GM12891 (cell line): ENCODE data around the gene ROBO2.

Experiments used
- DNase-seq: peaks from one replicate; pipeline ENCODE4 v3.0.0; 2011; ENCODE audit warnings: low spot score; ENCODE audit not compliant: insufficient read length
- FAIRE-seq: peaks from 2 replicates; lab custom pipeline; 2011; peaks lifted over from hg19 to GRCh38; lab: Jason Lieb, UNC
- PAX5 ChIP-seq: IDR thresholded peaks from 2 replicates; pipeline ENCODE4 v1.6.1; 2011; ENCODE audit warnings: low read length, moderate library complexity, mild to moderate bottlenecking; ENCODE audit not compliant: insufficient read depth, severe bottlenecking
- POLR2A ChIP-seq: IDR thresholded peaks from 2 replicates; pipeline ENCODE4 v1.6.1; 2011; ENCODE audit warnings: low read depth, low read length, control low read depth
- POLR2AphosphoS5 ChIP-seq: IDR thresholded peaks from 2 replicates; pipeline ENCODE4 v1.6.1; 2011; ENCODE audit warnings: low read depth, low read length, control low read depth
- POU2F2 ChIP-seq: IDR thresholded peaks from 2 replicates; pipeline ENCODE4 v1.6.1; 2011; ENCODE audit warnings: low read depth, mild to moderate bottlenecking, control low read depth, low read length, moderate library complexity
- SPI1 ChIP-seq: IDR thresholded peaks from 2 replicates; pipeline ENCODE4 v1.6.1; 2011; ENCODE audit warnings: low read depth, low read length, control low read depth
- TAF1 ChIP-seq: IDR thresholded peaks from 2 replicates; pipeline ENCODE4 v1.6.1; 2011; ENCODE audit warnings: low read depth, low read length, control low read depth

ROBO2 gene

DNA sequence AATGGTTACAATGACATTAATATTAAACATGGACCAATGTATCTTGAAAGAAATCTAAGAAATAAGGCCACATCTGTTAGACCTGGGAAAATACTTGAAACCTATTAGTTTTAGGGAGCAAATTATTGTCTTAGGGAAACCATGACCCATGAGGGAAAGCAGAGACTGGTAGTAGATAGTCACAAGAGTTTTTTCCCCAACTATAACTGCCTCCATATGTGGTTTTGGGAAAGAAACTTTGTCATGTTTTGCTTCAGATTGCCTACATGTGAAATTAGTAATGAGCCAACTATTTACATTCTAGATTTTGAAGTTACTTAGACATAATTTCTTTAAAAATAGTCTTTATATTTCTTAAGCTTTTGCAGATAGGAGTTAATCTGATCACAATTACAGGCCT lies 474.9 kb downstream of the ROBO2 start:
- TF ChIP-seq TAF1 (no peak), POU2F2 (no peak), SPI1 (no peak), PAX5 (no peak), POLR2AphosphoS5 (no peak), POLR2A (no peak)
- DNase-seq (no peak), FAIRE-seq (no peak)

DNA sequence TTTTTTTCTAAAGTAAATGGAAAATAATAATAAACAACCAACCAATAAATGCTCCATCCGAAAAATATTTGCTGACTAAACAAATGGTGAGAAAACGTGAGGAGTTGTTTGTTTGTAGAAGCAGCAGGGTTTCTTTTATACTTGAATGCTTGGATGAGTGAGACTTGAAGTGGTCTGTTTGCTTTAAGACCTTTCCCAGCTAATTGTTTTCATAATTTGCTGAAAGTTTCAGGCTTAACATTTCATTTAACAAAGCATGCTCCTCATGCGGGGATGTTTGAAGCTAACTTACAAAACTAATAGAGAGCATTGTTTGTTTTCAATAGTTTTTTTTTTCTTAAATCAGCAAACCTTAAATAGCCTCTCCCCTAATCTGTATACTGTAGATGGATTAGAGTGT lies 484.6 kb downstream of the ROBO2 start:
- no peak for TF ChIP-seq POU2F2
- no peak for TF ChIP-seq PAX5
- no peak for TF ChIP-seq POLR2AphosphoS5
- no peak for TF ChIP-seq SPI1
- no peak for TF ChIP-seq TAF1
- TF ChIP-seq POLR2A = no peak

DNA sequence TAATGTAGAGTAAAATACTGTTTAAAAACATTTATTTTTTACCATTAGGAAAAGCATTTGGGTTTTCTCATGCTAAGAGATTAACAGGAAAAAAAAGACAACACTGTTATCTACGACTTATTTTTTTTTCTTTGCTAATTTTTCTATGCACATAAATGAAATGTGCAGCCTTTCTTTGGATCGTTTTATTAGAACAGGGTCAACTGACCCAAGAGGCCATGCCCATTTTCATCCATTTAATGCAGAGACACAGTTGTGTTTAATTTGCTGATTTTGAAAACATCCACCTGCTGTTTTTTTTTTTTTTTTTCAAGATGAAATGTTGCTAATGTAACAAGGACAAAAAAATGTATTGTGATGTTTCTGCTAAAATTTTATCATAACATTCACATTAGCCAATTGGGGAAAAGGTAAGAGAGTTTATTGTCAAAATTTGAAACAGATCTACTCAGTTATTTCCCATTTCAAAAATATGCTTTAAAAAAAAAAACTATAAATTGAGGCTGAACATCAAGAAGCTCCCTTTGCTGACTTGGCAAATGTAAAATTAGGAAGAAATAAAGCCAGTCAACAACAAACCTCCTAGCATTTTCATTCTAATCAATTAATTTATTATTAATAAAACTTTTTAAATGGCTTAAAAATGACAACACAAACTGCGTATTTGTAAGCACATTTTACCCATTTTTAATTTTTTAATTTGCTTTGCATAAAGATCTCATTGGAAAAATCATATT lies 485.2 kb downstream of the ROBO2 start:
- no peak for DNase-seq
- no peak for TF ChIP-seq SPI1
- no peak for TF ChIP-seq TAF1
- no peak for TF ChIP-seq POU2F2
- no peak for TF ChIP-seq POLR2AphosphoS5
- TF ChIP-seq PAX5 = no peak
- TF ChIP-seq POLR2A = no peak
- FAIRE-seq = no peak

More for the DNA sequence above, 484.6 kb downstream of the ROBO2 start:
- no peak for FAIRE-seq
- DNase-seq = no peak

DNA sequence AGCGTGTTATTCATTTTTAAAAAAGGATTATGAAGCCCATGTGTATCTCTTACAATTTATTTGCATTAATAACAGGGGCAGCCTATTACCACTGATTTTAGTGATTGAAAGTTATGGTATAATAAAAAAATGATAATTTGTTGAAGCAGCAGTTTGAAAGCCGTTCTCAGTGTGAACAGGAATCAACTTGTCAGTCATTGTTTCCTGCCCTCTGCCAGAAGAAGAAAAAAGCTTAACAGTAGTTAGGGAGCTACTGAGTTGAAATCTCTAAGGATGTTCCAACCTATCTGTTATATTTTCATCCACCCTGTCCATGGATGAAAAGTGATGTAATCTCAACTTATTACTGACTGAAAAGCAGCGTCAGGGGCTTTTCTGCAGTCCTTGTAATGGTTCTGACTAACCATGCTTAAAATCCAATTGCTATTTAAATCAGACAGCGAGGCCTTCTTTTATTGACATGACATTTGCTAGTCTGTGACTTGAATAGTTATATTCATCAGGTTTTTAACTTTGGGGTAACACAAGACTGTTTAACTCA lies 486.7 kb downstream of the ROBO2 start:
- no peak for FAIRE-seq
- TF ChIP-seq SPI1 (no peak), POLR2A (no peak), PAX5 (no peak), POU2F2 (no peak), TAF1 (no peak), POLR2AphosphoS5 (no peak)
- no peak for DNase-seq

DNA sequence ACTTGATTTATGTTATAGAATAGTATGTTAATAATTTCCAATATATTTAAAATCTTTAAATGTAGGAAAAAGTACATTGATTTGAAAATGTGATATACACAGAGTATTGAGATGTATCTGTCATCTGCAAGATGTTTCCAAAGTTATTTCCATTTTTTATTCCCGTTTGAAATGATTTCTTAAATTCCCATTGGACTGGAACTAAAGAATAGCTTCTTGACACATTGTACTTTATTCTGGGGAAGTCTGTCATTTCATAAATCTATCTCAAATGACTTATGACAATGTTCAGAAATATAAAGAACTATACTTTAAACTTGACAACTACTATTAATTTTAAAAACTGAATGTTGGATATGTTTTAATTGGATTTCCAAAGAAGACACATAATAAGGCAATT lies 489.6 kb downstream of the ROBO2 start:
- no peak for DNase-seq
- no peak for FAIRE-seq
- TF ChIP-seq SPI1 (no peak), TAF1 (no peak), POLR2AphosphoS5 (no peak), POLR2A (no peak), PAX5 (no peak), POU2F2 (no peak)

DNA sequence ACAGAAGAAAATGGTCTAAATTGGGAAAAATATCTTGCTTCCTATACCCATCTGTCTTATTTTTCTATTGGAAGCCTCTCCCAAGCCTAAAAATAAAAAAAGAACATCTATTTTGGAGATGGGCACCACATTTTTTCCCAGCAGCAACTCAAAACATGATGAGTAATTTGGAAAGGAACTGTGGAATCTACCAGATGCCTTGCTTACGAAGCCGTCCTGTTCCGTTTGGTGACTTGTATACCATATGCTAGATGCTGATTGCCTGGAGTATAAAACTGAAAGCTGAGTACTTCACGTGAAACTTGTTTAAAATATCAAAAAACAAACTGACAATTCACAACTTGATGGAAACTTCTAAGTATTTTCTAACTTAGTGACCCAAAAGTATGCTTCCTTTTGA lies 491.0 kb downstream of the ROBO2 start:
- no peak for TF ChIP-seq POLR2A
- no peak for TF ChIP-seq PAX5
- TF ChIP-seq TAF1 = no peak
- no peak for TF ChIP-seq POLR2AphosphoS5
- TF ChIP-seq POU2F2 = no peak
- TF ChIP-seq SPI1 = no peak
- FAIRE-seq (no peak), DNase-seq (no peak)

DNA sequence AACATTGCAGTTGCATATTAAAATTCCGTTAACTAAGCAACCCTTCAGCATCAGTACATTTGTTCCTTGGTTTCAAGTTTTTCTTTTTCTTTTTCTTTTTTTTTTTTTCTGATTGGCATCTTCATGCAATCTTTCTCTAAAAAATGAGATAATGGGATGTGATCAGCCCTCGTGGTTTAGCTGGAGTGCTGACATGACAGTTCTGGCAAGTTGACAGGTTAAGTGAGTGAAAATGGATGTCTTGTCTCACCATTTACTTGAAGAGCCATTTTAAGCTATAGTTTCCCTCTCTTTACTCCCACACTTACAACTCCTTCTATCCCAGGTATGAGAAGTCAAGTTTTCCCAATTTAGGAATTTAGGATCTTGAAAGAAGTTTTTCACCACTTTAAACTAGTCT lies 495.2 kb downstream of the ROBO2 start:
- TF ChIP-seq POLR2AphosphoS5 (no peak), SPI1 (no peak), POU2F2 (no peak), POLR2A (no peak), TAF1 (no peak), PAX5 (no peak)
- DNase-seq = no peak
- FAIRE-seq = no peak

DNA sequence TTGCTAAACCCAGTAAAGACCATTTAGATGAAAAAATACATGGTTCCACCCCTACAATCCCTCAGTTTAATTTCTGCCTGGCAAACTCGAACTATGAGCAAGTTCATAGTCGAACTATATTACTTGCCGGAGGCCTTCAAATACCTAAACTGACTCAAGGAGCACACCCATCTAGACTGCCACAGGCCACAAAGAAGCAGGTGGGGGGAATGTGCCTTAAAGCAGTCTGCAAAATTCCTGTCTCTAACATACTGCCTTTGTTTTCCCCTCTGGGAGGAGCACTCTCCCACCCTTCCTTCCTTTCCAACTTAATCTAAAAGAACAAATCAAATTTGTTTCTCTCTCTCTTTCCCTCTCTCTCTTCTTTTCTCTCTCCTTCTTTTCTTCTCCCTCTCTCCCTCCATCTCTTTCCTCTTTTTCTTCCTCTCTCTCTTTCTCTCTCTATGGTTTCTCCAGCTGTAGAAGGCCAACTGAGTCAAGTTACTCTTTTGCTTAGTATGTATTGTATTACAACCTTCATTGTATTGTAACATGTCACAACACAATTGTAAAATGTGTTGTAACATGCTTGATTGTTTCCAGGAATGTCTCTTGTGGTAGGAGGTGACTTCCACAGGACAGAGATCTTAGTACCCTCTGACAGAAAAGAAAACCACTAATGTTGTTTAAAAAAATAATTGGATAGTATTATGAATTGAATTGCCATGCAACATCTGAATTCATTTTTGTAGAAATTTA lies 496.3 kb downstream of the ROBO2 start:
- TF ChIP-seq POLR2AphosphoS5 (no peak), PAX5 (no peak), TAF1 (no peak), SPI1 (no peak), POU2F2 (no peak), POLR2A (no peak)
- DNase-seq = no peak

DNA sequence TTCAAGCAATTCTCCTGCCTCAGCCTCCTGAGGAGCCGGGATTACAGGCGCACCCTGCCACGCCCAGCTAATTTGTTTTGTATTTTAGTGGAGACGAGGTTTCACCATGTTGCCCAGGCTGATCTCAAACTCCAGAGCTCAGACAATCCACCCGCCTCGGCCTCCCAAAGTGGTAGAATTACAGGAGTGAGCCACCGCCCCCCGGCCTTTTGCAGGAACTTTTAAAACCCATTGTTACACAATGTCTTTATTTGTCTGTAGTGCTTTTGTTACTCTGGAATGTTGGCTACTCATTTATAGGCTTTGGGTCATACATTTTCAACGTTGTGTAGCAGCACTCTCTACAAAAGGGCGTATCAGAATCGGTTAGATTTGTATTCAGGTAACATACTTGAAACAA lies 499.1 kb downstream of the ROBO2 start:
- DNase-seq (no peak), FAIRE-seq (no peak)
- TF ChIP-seq PAX5 = no peak
- no peak for TF ChIP-seq POLR2A
- TF ChIP-seq POU2F2 = no peak
- TF ChIP-seq POLR2AphosphoS5 = no peak
- no peak for TF ChIP-seq TAF1
- no peak for TF ChIP-seq SPI1

More for the DNA sequence above, 496.3 kb downstream of the ROBO2 start:
- FAIRE-seq = no peak
